ENCODE data around the gene DUSP18. TPM values are rescaled to one million over a fixed set of nuclear protein-coding genes. Genes with fewer than 3 reads are reported as not detected.

DUSP18 gene
- total RNA-seq, 1 donor, result 18.5 TPM

DNA sequence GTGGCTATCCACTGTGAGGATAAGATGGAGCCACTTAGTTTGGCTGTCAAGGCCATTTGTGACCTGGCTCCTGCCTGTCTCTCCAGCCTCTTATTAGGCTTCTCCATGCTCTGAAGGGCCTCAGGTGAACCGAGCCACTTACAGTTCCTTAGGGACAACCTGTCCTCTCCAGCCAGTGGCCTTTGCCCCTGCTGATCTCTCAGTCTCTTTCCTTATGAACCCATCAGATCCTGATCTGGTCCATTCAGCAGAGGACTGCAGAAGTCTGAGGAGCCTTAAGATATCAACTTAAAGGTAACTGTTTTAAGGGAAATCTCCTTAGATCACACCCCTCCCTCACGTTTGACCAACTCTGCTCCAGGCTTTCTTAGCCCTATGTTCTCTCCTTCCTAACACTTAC is 2.4 kb downstream of the DUSP18 start:
- no peak overlapping the region for H3K4me3 ChIP-seq (ENCODE audit: low read depth, low read length)
- TF ChIP-seq, protein P1, sequence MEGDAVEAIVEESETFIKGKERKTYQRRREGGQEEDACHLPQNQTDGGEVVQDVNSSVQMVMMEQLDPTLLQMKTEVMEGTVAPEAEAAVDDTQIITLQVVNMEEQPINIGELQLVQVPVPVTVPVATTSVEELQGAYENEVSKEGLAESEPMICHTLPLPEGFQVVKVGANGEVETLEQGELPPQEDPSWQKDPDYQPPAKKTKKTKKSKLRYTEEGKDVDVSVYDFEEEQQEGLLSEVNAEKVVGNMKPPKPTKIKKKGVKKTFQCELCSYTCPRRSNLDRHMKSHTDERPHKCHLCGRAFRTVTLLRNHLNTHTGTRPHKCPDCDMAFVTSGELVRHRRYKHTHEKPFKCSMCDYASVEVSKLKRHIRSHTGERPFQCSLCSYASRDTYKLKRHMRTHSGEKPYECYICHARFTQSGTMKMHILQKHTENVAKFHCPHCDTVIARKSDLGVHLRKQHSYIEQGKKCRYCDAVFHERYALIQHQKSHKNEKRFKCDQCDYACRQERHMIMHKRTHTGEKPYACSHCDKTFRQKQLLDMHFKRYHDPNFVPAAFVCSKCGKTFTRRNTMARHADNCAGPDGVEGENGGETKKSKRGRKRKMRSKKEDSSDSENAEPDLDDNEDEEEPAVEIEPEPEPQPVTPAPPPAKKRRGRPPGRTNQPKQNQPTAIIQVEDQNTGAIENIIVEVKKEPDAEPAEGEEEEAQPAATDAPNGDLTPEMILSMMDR (IDR thresholded peaks at IDR 0.05; ENCODE audit: insufficient read depth, low read length), result no peak
- no peak for DNase-seq (ENCODE audit: low read depth)

DNA sequence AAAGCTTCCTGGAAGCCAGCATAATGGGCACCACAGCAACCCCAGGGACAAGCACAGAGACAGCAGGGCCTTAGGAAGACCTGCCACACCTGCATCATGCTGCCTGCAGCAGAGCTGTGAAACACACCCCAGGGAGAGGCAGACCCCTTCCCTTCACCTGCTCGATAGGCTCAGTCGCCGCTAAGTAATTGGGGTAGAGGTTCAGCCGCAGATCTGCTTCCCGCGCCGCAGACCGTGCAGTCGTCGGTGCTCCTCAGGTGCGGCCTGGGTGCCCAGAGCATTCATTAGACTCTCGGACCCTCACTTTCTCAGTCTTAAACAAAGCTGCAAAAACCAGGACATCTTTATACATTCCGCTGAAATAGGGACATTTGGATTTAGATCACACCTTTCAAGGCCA is 2.9 kb downstream of the DUSP18 start:
- TF ChIP-seq, protein P1 (IDR thresholded peaks at IDR 0.05; ENCODE audit: insufficient read depth, low read length), result no peak
- no peak for DNase-seq (ENCODE audit: low read depth)
- H3K4me3 ChIP-seq (ENCODE audit: low read depth, low read length), result no peak overlapping the region

DNA sequence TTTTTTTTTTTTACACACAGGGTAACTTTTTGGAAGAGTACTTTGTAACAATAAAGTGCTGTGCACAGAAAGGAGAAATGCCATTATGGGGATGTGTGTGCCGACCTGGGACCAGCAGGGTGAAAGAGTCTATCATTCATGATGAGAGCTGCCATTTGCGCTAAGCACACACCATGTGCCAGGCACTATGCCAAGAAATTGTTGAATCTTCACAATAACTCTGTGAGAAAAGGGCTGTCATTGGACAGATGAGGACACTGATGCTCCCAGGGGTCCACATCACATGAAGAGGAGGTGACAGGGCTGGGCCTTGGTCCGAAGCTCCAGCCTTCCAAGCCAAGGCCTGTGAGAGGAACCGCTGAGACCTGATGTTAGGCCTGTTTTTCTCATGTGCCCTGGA is 5.6 kb downstream of the DUSP18 start:
- H3K4me3 ChIP-seq (ENCODE audit: low read depth, low read length), result no peak overlapping the region
- TF ChIP-seq, protein P1 (IDR thresholded peaks at IDR 0.05; ENCODE audit: insufficient read depth, low read length), result no peak
- no peak for DNase-seq (ENCODE audit: low read depth)

DNA sequence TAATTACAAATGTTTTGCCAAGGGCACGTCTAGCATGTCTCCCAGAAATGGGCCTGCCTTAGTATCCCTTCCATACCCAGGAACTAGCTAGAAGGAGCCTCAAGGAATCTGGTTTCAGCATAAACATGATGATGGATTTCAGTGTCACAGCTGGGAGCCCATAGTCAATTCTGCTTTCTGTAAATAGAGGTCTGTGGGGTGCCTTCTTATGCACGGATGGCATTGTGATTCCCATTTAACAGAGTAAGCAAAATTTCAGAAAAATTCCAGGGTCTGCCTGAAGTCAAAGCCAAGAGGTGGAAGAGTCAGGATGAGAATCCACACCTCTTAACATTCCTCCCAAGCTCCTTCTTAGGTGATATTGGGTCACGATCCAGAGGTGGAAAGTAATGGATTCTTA is 12.1 kb downstream of the DUSP18 start:
- H3K4me3 ChIP-seq (ENCODE audit: low read depth, low read length), result no peak overlapping the region
- DNase-seq (ENCODE audit: low read depth), result no peak
- TF ChIP-seq, protein P1 (IDR thresholded peaks at IDR 0.05; ENCODE audit: insufficient read depth, low read length), result no peak

DNA sequence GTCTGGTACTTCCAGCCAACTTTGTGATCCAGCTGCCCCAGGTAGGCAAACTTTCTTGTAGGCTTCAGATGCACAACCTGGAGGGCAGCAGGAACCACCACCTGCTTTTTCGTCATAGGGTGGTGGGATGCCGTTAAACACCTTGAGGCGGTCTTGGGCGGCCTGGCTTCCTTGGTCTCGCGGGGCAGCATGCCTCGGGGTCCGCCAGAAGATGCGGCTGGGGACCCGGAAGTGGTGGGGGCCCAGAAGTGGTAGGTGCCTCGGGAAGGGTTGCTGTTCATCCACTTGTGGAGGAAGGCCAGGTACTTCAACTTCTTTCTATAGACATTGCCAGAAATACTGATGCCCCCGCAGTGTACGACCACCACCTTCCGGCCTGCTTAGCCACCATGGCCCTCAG is 13.3 kb downstream of the DUSP18 start:
- TF ChIP-seq, protein P1 (IDR thresholded peaks at IDR 0.05; ENCODE audit: insufficient read depth, low read length), result no peak
- no peak for DNase-seq (ENCODE audit: low read depth)
- H3K4me3 ChIP-seq (ENCODE audit: low read depth, low read length), result no peak overlapping the region

DNA sequence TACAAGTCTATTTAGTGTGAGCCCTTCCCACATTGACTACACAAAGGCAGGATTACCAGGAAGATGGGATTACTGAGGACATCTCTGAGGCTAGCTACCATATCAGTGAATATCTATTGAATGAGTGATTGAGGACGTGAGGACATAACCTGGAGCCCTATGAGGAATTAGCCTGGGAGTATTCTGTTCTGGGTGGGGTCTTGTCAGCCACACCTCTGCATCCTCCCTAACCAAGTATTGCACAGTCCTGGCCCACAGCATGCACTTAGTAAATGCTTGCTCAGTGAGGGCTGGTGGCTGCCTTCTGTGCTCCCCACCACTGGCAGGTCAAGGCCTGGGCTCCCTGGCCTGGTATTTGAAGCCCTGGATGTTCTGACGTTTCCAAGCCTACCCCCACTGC is 14.8 kb downstream of the DUSP18 start:
- no peak overlapping the region for H3K4me3 ChIP-seq (ENCODE audit: low read depth, low read length)
- TF ChIP-seq, protein P1 (IDR thresholded peaks at IDR 0.05; ENCODE audit: insufficient read depth, low read length), result no peak
- DNase-seq (ENCODE audit: low read depth), result no peak

DNA sequence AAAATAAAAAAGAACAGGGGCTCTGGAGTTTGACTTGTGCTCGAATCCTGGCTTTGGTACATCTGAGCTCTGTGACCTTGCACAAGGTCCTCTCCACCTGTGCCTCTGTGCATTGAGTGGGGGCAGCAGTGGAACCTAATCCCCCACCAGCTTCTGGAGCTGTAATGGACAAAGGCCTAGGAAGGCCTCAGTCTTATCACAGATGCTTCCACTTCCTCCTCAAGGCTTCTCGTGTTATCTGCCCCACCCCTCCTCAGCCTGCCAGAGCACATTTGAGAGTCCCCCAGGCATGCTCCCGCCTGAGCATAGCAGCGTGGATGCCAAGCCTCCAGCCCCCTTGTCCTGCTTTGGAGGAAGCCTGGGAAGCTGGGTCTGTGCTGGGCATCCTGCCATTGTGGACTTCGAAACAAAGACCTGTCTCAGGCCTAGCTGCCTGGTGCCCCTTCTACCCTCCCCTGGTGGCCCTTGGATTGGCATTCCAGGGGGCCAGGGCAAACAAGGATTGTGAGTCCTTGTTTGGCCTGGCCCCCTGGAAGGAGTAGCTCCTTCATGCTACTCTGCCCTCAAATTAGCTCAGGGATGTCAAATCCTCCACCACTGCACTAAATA is 17.1 kb downstream of the DUSP18 start:
- no peak overlapping the region for H3K4me3 ChIP-seq (ENCODE audit: low read depth, low read length)
- TF ChIP-seq, protein P1 (IDR thresholded peaks at IDR 0.05; ENCODE audit: insufficient read depth, low read length), result no peak
- no peak for DNase-seq (ENCODE audit: low read depth)

All from fibroblast of the aortic adventitia (primary cell).